MM.1S (cell line): ENCODE results near the gene INTS15.

ENCODE experiments used
- CTCF ChIP-seq: fragments of 300-600 bp; sonication (generic); IDR thresholded peaks from 2 replicates; pipeline ENCODE4 v1.5.1; 2016; ENCODE audit warnings: antibody characterized with exemption, low read length, mixed read lengths
- EZH2 ChIP-seq: fragments of 300-600 bp; sonication (generic); optimal IDR thresholded peaks from 2 replicates; pipeline ENCODE3; 2017; ENCODE audit warnings: low read depth, mild to moderate bottlenecking, antibody characterized with exemption, low read length, mixed read lengths
- EZH2phosphoT487 ChIP-seq: fragments of 300-600 bp; sonication (generic); IDR thresholded peaks from 2 replicates; pipeline ENCODE4 v1.6.1; 2018; ENCODE audit warnings: antibody characterized with exemption, low read length

DNA sequence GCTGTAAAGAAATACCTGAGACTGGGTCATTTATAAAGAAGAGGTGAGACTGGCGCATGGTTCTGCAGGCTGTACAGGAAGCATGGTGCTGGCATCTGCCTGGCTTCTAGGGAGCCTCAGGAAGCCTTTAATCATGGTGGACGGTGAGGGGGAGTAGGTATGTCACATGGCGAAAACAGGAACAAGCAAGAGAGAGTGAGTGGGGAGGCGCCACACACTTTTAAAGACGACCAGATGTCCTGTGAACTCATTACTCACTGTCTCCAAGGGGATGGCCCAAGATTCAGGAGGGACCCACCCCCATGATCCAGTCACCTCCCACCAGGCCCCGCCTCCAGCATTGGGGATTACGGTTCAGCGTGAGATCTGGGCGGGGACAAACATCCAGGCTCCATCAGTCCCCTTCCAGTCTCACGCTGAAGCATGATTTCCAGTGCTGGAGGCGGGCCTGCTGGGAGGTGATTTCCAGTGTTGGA is 50.5 kb downstream of the INTS15 start:
- TF ChIP-seq CTCF (no peak), EZH2 (no peak), EZH2phosphoT487 (no peak)
